Thoracic aorta (tissue), 2 donors: Measurements from ENCODE around the gene MIPEP. TPM values are rescaled to one million over a fixed set of nuclear protein-coding genes. Genes with fewer than 3 reads are reported as not detected.

Experiments
- ATAC-seq: fragments of 150-250 bp; one replicate; pipeline ENCODE4 v1.8.0; 2017; ENCODE audit warnings: low read depth; ENCODE audit not compliant: insufficient number of reproducible peaks, low FRiP score
- DNase-seq: peaks from one replicate; pipeline ENCODE4 v3.0.0-alpha.2; 2020; ENCODE audit warnings: low spot score
- H3K27ac ChIP-seq, 2 donors: fragments of 200-600 bp; sonication (generic); 1 replicate in 1 of 2; 2 replicates in 1 of 2; pipeline ENCODE4 v1.5.1; 2016; ENCODE audit warnings: mild to moderate bottlenecking in 2 of 2, moderate library complexity in 2 of 2
- H3K27me3 ChIP-seq: fragments of 200-600 bp; sonication (generic); replicated peaks from 2 replicates; pipeline ENCODE4 v1.6.0; 2016; ENCODE audit warnings: mild to moderate bottlenecking; ENCODE audit not compliant: insufficient read depth
- H3K36me3 ChIP-seq: fragments of 200-600 bp; sonication (generic); one replicate; pipeline ENCODE4 v1.5.1; 2016
- H3K4me1 ChIP-seq, 2 donors: fragments of 200-600 bp; sonication (generic); 1 replicate in 1 of 2; 2 replicates in 1 of 2; pipeline versions ENCODE4 v1.5.1 to v1.6.0; 2016; ENCODE audit warnings: low read depth in 2 of 2, mild to moderate bottlenecking in 1 of 2; ENCODE audit not compliant: control insufficient read depth in 1 of 2
- H3K4me3 ChIP-seq: fragments of 200-600 bp; sonication (generic); 2 replicates; pipeline ENCODE4 v1.5.1; 2016; ENCODE audit warnings: mild to moderate bottlenecking
- H3K9me3 ChIP-seq: fragments of 200-600 bp; sonication (generic); 2 replicates; pipeline ENCODE4 v1.5.1; 2016
- CTCF ChIP-seq: fragments of 200-600 bp; sonication (generic); IDR thresholded peaks from one replicate; pipeline ENCODE4 v1.5.1; 2019; ENCODE audit warnings: antibody characterized with exemption
- total RNA-seq, 2 donors: library from RNA; depleted of rRNA; stranded (reverse); fragments of >200 nt; gene quantifications; one replicate each; pipeline versions ENCODE4 v1.1.0 to v1.2.3, GENCODE V29; 2016

The MIPEP gene
- total RNA-seq, 2 donors from 2014 or later, result 11.6 to 12.0 TPM

DNA sequence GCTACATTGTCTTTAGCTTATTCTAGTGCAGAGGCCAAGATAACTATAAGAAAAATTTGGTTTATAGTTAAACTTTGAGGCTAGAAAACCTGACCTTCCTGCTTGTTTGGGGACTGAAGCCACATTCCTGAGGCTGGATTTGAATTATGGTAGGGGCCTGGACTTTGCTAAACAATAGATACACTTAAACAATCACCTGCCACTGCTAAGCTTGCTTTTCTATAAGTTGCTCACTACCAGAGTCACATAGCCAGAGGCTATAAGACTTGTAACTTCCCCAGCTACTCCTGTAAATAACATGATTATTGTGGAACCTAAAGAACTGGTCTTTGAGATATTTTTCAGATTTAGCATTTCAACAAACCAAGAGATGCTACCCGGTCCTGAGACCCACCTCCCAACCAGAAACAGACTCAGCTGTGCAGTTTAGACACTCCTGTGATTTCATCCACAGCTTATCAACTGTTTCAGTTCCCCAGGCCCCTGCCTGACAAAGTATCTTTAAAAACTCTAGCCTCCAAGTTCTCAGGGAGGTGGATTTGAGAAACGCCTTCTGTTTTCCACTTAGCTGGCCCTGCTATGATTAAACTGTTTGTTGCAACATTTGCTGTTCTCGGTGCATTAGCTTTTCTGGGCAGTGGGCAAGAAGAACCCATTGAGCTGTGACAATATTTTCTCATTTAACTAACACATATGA, 77.7 kb downstream of the MIPEP start:
- Histone ChIP-seq H3K27me3 (no peaks in the 10 kb centered on the region), H3K27ac (no peak overlapping the region), H3K4me3 (no peak overlapping the region), H3K36me3 (no peaks in the 10 kb centered on the region), H3K4me1 (peaks cover 2 to 16% of the 10 kb centered on the region in 2 donors), H3K9me3 (no peaks in the 10 kb centered on the region)
- ATAC-seq, result no peak
- no peak for TF ChIP-seq CTCF
- DNase-seq, result no peak

GRCh38 chr13:23810685-23811240, 78.4 kb downstream of the MIPEP start:
- no peak for ATAC-seq
- no peak overlapping the region for H3K27ac ChIP-seq
- no peak for TF ChIP-seq CTCF

DNA sequence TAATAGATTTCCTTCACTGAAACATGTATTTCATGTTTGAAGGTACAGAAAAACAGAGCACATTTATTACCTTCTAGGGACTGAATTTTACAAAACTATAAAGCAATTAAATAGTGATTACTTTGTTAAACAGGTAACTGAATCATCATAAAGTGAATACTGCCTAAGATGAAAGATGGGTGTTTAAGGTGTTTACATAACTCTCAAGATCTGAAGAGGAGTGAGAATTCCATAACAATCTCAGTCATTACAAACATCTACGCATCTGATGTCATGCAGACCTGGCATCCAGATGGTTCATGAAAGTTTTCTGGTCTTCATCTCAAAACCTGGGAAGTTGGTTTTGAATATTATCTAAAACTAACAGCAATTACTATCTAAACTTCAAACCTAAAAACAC, 80.4 kb downstream of the MIPEP start:
- Histone ChIP-seq H3K36me3 (no peaks in the 10 kb centered on the region), H3K9me3 (no peaks in the 10 kb centered on the region), H3K4me1 (peaks cover 2 to 16% of the 10 kb centered on the region in 2 donors), H3K27me3 (no peaks in the 10 kb centered on the region), H3K27ac (peak overlapping the region in 1 of 2 donors; percentile 61), H3K4me3 (no peak overlapping the region)
- no peak for DNase-seq
- ATAC-seq, result no peak
- no peak for TF ChIP-seq CTCF

More at GRCh38 chr13:23810685-23811240, 78.4 kb downstream of the MIPEP start:
- Histone ChIP-seq H3K4me3 (no peak overlapping the region), H3K36me3 (no peaks in the 10 kb centered on the region), H3K9me3 (no peaks in the 10 kb centered on the region), H3K4me1 (peaks cover 2 to 16% of the 10 kb centered on the region in 2 donors), H3K27me3 (no peaks in the 10 kb centered on the region)
- no peak for DNase-seq

DNA sequence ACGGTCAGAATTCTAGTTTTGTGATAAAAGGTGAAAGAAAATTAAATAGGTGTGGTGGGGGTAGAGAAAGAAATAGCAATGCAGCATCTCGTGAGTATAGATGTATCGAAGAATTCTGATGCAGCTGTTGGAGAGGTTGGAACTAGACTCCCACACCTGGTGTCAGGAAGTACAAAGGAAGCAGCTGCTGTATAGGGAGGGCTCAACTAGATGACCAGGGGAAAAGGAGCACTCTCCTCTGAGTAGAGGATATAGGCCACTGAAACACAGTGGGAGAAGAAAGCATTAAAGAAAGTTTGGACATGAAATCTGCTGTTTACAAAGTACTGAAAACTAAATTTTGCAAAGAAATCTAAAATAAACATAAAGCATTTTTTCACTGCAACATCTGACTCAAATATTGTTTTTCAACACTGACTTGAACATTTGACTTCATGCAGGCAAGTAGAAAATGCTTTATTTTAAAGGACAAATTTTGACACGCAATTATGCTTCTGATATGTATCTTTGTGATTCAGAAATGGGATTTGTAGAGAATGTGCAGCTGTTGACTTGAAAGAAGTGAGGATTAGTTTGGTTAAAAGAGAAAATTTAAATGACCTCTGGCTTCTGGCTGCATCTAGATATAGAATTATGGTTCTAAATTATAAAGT, 82.2 kb downstream of the MIPEP start:
- no peak for TF ChIP-seq CTCF
- Histone ChIP-seq H3K4me1 (peaks cover 2 to 16% of the 10 kb centered on the region in 2 donors), H3K27ac (no peak overlapping the region), H3K9me3 (no peaks in the 10 kb centered on the region), H3K36me3 (no peaks in the 10 kb centered on the region), H3K27me3 (no peaks in the 10 kb centered on the region), H3K4me3 (no peak overlapping the region)
- no peak for DNase-seq
- ATAC-seq, result no peak

DNA sequence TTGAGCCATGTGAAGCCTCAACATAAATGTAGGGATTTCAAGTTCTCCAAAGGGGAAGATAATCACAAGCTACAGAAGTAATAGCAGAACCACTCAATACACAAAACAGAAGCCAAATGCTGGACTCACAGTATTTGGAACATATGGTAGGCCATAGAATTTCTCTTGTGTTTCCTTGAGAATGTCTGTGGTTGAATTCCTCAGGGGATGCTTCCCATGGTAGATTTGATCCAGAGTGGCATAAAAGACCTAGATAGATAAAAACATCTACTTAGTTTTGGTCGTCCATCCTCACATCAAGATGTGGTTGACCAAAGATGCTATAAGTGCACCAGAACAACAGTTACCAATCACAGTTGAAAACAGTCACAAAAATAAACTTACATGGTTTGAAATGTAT, 83.4 kb downstream of the MIPEP start:
- H3K36me3 ChIP-seq, result no peaks in the 10 kb centered on the region

More for the DNA sequence above, 83.4 kb downstream of the MIPEP start:
- Histone ChIP-seq H3K4me3 (no peak overlapping the region), H3K27ac (no peak overlapping the region), H3K9me3 (no peaks in the 10 kb centered on the region), H3K27me3 (no peaks in the 10 kb centered on the region), H3K4me1 (peaks cover 2 to 14% of the 10 kb centered on the region in 2 donors)
- no peak for DNase-seq
- TF ChIP-seq CTCF, result no peak
- ATAC-seq, result no peak
